GM21619 (cell line): Measurements from ENCODE around the gene TMEM273.

Experiments
- ATAC-seq: cut with Tn5 transposase; IDR thresholded peaks from one replicate; pipeline ENCODE4 v1.9.1; 2021; ENCODE audit not compliant: unreplicated experiment

The TMEM273 gene

DNA sequence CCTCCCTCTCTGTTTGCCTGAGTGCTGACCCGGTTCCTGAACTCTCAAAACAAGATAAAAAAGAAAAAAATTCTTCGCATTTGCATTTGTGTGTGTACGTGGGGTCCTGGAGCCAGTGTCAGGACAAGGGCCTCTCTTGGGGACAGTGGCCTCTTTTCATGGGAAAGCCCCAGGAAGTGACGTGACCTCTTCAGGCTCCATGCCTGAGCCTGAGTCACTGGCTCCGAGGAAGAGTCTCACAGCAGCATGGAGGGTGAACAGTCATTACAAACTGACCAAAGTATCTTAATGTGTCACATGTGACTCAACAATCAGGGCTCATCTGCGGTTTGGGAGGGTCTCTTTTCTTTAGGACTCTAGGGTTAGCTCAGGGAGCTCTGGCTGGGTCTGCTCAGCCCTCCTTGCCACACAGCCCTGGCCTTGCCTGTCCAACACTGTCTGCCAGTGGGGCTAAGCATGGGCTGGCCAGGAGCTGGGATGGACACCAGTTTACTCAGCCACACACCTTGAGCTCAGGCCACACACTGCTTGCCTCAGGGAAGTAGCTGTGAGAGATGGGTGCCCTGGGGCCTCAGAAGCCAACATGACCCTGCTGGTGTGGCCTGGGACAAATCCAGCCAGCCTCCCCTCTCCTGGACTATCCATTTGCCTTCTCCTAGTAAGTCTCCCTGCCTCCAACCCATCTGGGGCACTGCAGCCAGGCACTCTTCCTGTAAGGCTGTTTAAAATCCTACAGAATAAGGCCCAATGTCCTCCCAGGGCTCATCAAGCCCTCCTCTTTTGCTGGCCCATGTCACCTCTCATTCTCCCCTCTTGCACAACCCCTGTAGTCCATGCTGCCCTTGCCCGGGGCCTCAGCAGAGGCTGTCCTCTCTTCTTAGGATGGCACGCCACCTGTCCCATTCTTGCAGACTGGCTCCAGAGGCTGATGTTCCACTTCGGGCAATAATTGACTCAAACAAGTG lies 10.5 kb downstream of the TMEM273 start:
- peak; percentile 78 for ATAC-seq

DNA sequence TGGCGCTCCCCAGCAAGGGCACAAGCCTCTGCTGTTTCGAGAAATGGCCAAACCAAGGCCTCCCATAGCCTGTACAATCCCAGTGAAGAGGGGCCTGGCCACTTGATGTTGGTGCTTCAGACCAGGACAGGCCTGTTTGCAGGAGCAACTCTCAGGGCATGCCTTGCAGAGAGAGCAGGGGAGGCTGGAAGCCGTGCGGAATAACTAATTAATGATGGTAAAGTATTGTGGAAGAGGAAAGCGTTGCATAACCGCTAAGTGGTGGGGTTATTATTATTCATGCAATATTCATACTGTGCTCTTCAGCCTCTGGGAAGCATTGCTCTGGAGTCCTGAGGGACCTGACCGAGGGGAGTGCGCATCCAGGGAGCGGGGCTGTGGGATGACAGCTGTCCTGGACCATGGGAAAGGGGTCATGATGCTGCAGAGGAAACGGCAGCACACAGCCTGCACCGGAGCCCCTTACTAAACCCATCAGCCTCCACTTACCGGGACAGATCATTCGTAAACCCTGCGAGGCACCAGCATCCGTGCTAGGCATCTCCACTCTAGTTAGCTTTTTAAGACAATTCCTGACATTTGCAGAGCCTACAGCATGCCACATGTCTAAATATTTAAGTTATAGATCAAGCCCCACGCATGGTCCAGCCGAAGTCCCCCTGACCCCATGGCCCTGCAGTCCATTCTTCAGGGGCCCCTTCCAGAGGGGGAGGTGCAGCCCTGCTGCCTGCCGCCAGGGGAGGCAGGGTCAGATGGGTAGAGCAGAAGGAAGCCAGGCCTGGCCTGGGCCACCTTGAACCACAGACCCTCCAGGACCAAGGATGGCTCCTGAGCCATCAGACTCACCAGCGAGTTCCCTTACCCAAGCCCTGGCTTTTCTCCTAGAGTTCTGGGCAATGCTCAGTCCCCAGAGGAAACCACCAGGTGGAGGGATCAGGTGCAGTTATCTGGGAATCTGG lies 11.6 kb downstream of the TMEM273 start:
- ATAC-seq, result peak; percentile 6

DNA sequence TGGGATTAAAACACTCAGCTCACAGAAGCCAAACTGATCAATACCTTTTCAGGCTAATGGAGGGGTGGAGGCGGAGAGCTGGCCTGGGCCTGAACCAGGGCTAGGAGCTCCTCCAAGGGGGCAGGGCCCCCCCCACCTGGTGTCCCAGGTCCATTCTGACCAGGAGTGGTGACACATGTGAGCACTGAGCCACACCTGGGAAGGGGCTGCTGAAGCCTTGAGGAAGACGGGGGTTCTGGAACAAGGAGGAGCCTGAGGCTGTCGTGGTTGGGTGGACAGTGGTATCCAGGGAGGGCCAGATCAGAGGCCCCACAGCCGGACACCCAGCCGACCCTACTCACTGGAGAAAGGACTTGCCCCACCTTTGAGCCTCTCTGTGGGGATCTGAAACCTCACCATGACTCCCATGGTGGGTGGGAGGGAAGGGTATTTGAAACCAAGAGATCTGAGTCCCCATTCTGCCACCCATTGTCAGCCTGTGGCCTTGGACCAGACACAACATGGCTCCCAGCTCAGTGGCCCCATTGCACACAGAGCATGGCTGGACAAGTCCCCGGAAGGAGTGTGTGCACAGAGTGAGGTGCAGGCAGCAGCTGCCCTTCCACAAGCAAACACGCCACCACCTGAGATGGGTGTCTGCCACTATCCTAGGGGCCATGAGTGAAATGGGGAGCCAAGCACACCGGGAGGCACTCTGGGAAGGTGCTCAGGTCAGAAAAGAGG lies 12.4 kb downstream of the TMEM273 start:
- no peak for ATAC-seq

DNA sequence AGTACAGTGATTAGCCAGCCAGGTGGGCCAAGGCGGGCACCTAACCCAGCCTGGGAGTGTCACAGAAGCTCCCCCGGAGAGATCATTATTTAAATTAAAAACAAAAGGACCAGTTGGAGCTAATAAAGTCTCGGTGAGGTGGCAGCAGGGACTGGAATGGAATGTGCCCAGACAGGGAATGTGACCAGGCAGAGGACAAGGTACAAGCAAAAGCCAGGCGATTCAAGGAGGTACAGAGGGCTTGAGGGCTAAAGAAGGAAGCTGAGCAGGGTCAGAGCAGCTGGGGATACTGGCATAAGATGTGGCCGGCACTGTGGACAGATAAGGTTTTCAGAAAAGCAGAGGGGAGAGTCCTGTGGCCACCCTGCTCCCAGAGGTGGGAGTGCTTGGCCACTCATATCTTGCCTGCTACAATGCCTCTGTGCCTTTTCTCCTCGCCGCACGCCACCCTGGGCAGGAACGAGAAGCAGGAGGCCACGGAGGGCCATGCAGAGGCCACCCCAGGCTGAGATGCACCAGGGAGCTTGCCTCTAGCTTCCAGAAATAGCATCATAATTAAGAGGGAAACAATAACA lies 13.2 kb downstream of the TMEM273 start:
- no peak for ATAC-seq

DNA sequence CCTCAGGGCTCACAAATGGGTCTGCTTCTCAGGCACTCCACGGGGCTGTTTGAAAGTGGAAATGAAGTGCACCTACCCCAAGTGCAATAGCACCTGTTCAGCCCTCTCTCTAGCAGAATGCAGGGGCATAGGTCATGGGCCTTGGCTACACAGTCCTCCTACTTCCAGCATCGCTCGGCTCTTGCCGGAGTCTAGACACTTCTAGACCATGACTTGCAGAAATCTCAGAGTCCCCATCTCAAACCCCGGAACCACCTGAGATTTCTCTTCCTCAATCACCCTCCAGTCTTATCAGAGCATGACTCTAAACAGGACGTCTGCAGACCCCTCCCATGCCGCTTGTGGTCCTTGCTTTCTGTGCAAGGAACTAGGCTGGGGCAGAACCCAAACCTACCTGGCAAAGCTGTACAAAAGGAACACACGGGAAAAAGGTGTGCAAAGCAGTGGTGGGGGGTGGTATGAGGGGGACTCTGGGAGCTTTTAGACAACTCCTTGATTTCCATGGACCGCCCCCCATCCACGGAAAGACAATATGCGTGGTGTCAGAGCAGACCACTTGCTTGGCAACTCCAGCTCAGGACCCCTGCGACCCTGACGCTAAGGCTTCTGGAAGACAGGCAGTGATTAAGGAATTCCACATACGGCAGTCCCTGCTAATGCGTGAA lies 13.8 kb downstream of the TMEM273 start:
- no peak for ATAC-seq

DNA sequence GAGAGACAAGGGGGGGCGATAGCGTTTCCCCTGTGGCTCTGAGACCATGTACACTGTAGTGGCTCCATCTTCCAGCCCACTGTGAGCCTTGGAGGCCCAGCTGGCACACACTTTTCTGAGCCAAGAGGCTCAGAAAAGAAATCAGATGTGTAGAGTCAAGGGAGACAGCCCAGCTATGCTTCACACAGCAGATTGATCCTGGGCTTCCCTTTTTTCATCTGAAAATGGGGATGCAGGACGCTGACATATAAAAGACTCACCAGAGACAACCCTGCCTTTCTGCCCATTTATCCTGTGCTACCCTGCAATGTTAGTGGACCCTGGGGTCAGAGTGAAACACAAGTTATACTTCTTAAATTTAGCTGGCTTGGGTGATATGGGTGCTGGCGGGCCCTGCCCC lies 14.3 kb downstream of the TMEM273 start:
- ATAC-seq, result no peak

DNA sequence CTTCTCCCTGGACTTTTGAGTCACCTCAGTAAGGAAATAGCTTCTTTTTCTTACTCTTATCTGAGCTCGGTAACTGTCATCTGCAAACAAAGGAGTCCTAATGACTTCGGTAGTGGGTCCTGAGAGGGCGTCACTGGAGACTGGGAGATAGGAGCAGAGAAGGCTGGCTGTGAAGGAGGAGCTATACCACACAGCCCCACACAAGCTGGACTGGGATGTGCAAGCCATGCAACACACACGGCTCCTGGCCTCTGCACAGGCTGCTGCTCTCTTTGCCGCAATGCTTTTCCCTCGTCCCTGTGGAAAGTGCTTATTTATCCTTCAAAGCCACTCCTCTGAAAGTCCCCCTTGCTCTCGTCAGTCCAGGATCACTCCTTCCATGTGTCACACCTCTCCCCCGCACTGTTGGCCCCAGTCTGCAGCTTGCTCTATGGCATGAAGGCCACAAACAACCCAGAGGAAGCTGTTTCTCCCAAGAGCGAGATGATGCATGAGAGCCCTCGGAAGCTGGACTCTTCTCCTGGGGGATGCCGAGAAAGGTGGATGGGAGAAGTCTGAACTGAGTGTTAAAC lies 14.9 kb downstream of the TMEM273 start:
- ATAC-seq, result no peak

DNA sequence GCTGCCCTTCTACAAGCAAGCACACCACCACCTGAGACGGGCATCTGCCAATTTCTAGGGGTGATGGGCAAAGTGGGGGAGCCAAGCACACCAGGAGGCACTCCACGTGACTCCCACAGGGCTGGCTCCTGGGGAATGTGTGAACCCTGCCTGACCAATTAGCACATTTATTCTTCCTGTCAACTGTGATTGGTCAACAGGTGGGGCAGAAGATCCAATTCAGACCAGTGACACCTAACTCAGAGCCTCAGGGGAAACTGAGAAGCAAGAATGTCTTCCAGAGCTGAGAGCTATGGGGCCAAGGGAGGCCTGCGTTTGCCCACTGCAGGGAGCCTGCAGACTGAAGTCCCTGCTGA lies 15.4 kb downstream of the TMEM273 start:
- no peak for ATAC-seq

DNA sequence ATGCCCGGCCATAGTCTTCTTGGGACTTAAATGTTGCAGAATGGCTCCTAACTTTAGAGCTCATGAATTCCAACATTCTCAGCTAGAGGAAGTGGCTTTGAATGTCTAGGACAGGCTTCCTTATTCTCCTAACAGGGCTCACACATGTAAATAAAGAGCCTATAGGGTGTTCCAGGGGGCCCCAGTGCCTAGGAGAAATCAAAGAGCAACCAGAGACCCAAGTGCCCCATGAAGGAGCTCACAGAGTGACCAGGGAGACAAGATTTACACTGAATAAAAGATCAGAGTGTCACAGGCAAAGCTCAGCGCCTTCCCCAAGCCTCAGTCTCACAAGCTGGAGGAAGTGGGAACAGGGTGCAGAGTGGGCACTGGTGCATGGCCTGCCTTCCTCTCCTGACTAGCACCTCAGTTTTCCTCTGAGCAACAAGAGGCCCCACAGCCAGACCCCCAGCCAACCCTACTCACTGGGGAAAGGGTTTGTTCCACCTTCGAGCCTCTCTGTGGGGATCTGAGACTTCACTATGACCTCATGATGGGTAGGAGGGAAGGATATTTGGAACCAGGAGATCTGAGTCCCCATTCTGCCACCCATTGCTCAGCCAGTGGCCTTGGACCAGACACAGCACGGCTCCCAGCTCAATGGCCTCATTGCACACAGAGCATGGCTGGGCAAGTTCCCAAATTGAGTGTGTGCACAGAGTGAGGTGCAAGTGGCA lies 16.0 kb downstream of the TMEM273 start:
- ATAC-seq, result no peak

DNA sequence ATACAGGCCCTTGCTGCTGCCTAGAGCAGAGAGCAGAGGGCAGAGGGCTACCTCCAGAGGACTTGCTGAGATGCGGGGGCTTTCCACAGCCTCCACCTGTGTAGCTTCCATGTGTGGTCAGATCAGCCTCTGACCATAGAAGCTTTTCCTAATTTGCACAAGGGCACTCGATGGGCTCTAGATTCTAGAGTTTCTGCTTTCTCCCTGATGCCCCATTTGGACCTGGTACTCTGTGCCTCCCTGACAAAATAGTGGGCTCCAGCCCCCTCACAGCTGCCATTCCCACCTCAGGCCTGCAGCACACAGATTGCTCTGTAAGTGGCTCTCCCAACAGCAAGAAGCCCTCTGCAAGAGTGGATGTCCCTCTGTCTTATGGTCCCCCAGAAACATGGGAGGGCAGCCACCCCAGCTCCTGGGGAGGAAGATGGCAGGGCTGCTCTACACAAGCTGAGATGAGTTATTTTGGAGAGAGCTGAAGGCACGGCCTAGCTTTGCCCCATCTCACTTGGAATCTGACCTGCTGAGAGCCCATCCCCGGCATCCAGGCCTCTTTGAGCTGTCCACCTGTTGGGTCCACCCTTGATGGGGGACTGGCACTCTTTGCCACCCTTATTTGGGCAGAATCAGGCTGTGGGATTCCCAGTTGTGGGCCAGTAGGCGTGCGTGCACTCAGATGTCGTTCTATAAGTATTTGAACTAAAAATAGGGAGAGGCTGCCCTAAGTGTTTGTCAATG lies 16.7 kb downstream of the TMEM273 start:
- no peak for ATAC-seq

DNA sequence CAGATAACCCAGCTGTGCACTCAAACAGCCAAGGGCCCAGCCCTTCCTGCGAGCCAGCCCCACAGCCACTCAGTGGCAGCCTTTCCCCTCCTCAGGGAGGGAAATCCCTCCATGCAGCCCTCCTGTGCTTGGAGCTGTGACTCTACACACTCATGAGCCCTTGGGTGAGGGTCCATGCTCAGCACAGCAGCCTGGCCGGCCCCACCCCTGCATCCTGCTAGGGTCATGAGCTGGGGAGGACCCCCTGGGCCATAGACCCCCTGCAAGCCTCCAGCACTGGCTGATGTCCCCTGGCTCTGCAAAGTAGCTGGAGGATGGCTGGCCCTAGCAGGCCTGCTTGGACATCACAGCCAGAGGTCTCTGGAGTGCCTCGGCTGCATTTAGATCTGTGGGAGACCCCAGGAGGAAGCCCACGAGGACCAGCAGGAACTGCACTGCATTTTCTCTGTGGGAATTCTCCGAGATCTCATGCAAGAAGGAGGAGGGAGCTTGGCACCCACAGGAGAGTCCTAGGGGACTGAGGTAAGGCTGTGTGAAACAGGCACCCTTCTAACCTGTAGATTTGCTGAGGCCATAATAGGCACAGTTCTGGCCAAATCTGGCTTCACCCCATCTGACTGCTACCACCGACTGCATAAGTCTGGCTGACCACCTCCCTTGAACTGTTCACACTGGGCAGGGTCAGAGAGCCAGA lies 17.4 kb downstream of the TMEM273 start:
- no peak for ATAC-seq

DNA sequence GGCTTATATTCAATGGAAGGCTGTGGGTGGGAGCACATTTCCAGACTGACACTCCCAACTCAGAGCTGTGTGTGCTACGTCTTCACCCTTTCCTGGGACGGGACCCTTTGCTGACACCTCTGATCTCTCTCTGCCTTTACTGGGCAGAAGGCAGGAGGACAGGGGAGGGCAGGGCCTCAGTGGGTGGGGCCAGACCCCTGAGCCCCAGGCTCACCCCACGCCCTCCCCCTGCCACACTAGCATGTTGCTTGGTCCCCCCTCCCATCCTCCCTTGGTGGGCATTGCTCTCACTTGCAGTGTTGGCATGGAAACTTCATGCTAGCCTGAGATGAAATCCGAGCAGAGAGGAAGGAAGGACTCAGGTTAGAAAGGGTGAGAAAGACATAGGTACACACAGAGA lies 18.4 kb downstream of the TMEM273 start:
- ATAC-seq, result no peak

DNA sequence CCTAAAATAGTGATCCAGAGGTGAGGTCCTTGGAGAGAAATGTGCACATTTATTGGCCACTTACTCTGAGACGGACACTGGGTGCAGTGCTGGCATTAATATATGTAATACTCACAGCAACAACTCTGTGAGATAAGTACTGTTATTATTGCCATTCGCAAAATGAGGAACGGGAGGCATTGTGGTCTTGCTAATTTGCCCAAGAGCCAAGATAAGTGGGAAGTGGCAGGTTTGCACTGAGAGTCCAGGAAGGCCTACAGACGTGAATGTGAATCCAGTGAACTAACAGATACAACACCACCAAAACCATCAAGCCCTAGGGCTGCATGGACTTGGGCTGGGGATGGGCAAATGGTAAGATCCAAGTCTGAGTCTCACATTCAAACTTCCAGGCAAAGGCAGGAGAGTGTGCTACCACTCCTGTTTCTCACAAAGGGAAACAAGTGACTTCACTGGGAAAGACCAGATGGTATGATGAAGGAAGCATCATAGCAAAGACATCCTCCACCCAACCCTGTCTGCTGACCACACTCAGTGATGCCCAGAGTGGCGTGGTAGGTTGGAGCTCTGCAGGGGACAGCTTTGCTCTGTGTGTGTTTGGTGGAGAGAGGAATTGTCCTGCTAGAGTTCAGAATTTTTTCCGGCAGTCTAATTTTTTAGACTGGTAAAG lies 19.2 kb downstream of the TMEM273 start:
- ATAC-seq, result no peak

DNA sequence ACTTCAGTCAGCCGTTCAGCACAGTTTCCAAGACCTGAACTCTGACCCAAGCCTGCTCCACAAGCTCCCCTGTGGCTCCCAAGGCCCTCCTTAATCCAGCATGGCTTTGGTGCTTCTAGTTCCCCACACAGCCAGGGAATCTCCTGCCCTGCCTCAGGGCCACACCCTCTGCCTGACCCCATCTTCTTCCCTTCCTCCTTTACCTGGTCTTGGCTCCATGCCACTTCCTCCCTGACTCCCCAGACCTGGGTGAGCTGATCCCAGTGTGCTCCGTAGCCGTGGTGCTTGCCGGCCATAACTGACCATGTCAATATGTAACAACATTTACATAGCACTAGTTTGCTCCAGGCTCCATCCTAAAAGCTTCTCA lies 20.0 kb downstream of the TMEM273 start:
- no peak for ATAC-seq

DNA sequence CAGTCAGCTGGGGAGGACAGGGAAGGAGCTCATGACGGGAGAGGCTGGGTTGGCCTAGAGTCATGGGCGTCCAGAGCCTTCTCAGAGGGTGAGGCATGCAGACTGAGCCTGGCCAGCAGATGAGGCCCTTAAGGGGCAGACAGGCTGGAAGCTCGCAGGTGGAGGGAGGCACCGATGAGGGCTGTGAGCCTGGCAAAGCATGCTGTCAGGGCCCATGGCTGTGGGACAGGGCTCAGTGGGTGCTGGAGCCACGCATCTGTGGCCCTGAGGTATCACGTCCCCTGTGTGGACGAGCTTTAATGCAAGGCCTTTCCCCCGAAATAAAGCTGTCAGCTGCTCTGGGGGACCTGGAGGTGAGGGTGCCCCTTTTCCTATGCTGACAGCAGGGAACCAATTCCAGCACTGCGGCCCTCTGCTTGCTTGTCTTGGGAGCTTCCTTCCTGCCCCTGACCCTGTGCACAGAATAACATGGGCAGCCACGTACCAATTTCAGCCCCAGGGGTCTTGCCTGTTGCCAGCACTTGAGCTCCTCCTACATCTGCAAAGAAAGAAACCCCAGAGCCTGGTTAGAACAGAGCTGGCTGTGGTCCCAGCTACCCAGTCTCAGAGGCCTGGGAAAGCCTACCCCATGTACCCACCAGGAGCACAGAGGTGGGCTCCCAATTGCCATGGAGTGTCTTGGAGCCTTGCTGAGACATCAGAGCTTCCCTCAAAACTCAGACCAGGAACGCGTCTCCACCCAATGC lies 20.6 kb downstream of the TMEM273 start:
- no peak for ATAC-seq

DNA sequence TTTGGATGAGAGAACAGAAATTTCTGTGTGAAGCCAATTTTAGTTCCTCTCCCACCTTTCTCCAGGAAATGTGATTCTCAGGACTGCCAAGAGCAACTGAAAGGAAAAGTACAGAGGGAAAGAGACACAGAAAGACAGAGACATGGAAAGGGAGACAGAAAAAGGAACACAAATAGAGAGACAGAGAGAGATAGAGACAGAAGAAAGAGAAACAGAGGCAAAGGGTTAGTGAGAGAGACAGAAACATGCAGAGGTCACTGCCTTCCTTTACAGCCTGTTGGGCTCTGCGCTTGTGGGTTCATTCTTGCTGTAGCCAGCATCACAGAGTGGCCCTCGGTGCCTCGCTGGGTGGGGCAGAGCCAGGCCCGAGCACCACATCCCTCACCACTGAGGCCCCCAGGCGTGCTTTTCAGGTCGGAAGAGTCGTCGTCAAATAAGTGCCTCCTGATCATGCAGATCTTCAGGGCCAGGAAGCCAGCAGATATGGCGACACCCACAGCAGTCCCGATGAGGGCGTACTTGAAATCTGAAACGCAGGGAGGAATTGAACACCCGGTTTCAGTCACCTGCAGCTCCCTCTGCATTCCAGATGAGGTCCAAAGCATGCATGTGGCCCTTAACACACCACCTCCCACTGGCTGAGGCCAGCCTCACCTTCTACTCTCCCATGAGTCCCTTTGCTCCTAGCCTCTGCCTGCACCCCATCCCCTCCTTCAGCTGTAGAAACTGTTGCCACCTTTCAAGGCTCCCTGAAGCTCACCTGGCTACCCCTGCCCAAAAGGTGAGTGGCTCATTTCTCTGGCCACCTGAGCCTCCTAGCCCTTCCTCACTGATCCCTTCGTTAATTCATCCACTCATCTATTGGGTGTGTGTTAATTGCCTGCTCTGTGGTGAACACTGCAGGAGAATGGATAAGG lies 21.4 kb downstream of the TMEM273 start:
- no peak for ATAC-seq
